Prostate gland (tissue), 2 donors: ENCODE data around the gene PDK3.

Experiments
- POLR2A ChIP-seq: fragments of 450-650 bp; IDR thresholded peaks from one replicate; pipeline ENCODE4 v1.6.1; 2016; ENCODE audit warnings: antibody characterized with exemption, mild to moderate bottlenecking
- POLR2AphosphoS5 ChIP-seq: sonication (generic); formaldehyde crosslinking; IDR thresholded peaks from one replicate; pipeline ENCODE4 v1.6.1; 2017; ENCODE audit warnings: antibody characterized with exemption
- TF ChIP-seq, protein P1 (sequence below), 4 experiments: fragments of 200-600 bp in 2 of 4; fragments of 450-650 bp in 2 of 4; sonication (generic) in 2 of 4; IDR thresholded peaks; 1 replicate in 3 of 4; 2 replicates in 1 of 4; pipeline ENCODE4 v1.5.1; 2016 to 2019; ENCODE audit warnings: antibody characterized with exemption in 4 of 4, mild to moderate bottlenecking in 2 of 4, moderate library complexity in 2 of 4

DNA sequence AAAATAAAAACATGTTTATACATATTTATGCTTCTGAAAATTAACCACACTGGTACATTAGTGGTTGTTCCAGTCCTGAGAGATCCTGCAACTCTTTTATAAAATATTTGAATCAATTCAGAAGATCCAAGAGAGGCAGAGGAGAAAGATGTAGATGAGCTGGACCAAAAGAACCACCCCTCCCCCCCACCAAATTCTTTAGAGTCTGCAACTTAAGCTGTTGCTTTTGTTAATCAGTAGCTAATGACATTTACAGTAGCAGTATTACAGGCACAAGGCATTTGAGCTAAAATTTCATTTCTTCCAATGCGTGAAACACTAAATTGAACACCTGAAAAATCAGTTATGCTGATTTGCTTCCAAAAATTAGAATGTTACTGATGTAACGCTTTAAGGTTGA lies 61.5 kb downstream of the PDK3 start:
- TF ChIP-seq, protein P1, sequence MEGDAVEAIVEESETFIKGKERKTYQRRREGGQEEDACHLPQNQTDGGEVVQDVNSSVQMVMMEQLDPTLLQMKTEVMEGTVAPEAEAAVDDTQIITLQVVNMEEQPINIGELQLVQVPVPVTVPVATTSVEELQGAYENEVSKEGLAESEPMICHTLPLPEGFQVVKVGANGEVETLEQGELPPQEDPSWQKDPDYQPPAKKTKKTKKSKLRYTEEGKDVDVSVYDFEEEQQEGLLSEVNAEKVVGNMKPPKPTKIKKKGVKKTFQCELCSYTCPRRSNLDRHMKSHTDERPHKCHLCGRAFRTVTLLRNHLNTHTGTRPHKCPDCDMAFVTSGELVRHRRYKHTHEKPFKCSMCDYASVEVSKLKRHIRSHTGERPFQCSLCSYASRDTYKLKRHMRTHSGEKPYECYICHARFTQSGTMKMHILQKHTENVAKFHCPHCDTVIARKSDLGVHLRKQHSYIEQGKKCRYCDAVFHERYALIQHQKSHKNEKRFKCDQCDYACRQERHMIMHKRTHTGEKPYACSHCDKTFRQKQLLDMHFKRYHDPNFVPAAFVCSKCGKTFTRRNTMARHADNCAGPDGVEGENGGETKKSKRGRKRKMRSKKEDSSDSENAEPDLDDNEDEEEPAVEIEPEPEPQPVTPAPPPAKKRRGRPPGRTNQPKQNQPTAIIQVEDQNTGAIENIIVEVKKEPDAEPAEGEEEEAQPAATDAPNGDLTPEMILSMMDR (IDR thresholded peaks at IDR 0.05), result no peak
- TF ChIP-seq POLR2A (no peak), POLR2AphosphoS5 (no peak)
